Vagina (tissue), 2 donors: Measurements from ENCODE around the gene PKIG.

ENCODE experiments used
- CTCF ChIP-seq, 3 experiments: fragments of 450-650 bp in 2 of 3; fragments of 200-600 bp in 1 of 3; sonication (generic) in 1 of 3; IDR thresholded peaks; one replicate each; pipeline ENCODE4 v1.5.1; 2017 to 2019; ENCODE audit warnings: antibody characterized with exemption in 3 of 3, mild to moderate bottlenecking in 2 of 3, moderate library complexity in 2 of 3
- POLR2A ChIP-seq, 2 donors: fragments of 450-650 bp; IDR thresholded peaks; one replicate each; pipeline ENCODE4 v1.6.1; 2017; ENCODE audit warnings: antibody characterized with exemption in 2 of 2, mild to moderate bottlenecking in 2 of 2, moderate library complexity in 2 of 2
- POLR2AphosphoS5 ChIP-seq, 2 donors: sonication (generic); formaldehyde crosslinking; IDR thresholded peaks; one replicate each; pipeline ENCODE4 v1.9.0; 2017; ENCODE audit warnings: antibody characterized with exemption in 2 of 2, mild to moderate bottlenecking in 2 of 2, low read depth in 1 of 2; ENCODE audit not compliant: insufficient read depth in 1 of 2

GRCh38 chr20:44646641-44647274, 64.4 kb downstream of the PKIG start:
- TF ChIP-seq CTCF (IDR thresholded peaks at IDR 0.05) (no peak), POLR2A (IDR thresholded peaks at IDR 0.05) (no peak), POLR2AphosphoS5 (IDR thresholded peaks at IDR 0.05; ENCODE audit: insufficient read depth in 1 of 2, low read depth in 1 of 2) (no peak)
